A549 treated with ZK216348 at 1 μM for 4 hours (cell line): ENCODE data around the gene RUNX1. TPM values are rescaled to one million over a fixed set of nuclear protein-coding genes. Genes with fewer than 3 reads are reported as not detected.

Experiments
- total RNA-seq: library from RNA; stranded (reverse); fragments of 200-300 nt; extraction: Qiagen RNA extraction; gene quantifications from 5 replicates; pipeline ENCODE4 v1.2.3, GENCODE V29; 2022; ENCODE audit warnings: low read depth

Gene RUNX1
- total RNA-seq: 6.5 to 11.3 TPM (median 8.6 TPM) in 5 replicates

DNA sequence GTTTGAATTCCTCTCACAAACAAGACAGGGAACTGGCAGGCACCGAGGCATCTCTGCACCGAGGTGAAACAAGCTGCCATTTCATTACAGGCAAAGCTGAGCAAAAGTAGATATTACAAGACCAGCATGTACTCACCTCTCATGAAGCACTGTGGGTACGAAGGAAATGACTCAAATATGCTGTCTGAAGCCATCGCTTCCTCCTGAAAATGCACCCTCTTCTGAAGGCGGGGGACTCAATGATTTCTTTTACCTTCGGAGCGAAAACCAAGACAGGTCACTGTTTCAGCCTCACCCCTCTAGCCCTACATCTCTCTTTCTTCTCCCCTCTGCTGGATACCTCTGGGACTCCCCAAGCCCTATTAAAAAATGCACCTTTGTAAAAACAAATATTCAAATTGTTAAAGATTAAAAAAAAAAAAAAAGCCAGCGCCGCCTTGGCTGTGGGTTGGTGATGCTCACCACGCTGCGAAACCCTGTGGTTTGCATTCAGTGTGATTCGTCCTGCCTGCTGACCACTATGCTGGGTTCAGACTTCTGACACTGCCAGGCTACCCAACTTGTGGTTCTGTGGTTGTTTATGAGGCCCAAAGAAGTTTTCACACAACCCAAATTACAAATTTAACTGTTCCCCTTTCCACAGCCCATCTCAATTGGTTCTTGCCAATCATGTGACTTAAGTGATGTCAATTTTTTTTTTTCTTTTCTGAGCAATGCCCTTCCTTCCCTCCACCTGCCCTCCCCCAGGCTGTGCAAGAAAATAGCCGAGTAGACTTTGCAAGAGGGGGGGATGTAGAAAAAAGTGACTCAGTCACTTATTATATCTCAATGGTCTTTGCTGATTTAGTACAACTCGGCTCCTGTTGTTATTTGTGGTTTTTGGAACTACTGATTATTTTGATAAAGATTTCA, at the start of gene RUNX1:
TSS of gene RUNX1 (minus strand) at position 597 of the 912 bp plus-strand sequence.

